ENCODE measurements around the gene OR6B2. TPM values are rescaled to one million over a fixed set of nuclear protein-coding genes. Genes with fewer than 3 reads are reported as not detected.

OR6B2 gene
- total RNA-seq, 1 donor from 2014 or later: not detected

Other genes with a start within 250 kb of the OR6B2 start
- 130 TPM for gene NDUFA10, start 5.1 kb downstream of the OR6B2 start, total RNA-seq
- not detected for gene OR6B3, start 23.1 kb upstream of the OR6B2 start, total RNA-seq
- 88.1 TPM for gene COPS9, start 105.9 kb upstream of the OR6B2 start, total RNA-seq
- not detected for gene OTOS, start 110.2 kb upstream of the OR6B2 start, total RNA-seq

Data from ureter (tissue), 1 donor.